Natural killer cell (primary cell): ENCODE results near the gene BCR. TPM values are rescaled to one million over a fixed set of nuclear protein-coding genes. Genes with fewer than 3 reads are reported as not detected.

Experiments used
- ATAC-seq, 3 donors: fragments of 150-1000 bp in 2 of 3; fragments of 200-7000 bp in 1 of 3; cut with Tn5 transposase; 1 replicate in 1 of 3; 2 replicates in 2 of 3; pipeline ENCODE4 v1.10.0; 2021; ENCODE audit warnings: mild to moderate bottlenecking in 2 of 3, moderate library complexity in 2 of 3
- DNase-seq, 2 donors: peaks; one replicate each; pipeline versions ENCODE4 v3.0.0 to v3.0.0-alpha.2; 2013 to 2021; ENCODE audit warnings: mixed read lengths in 1 of 2
- H3K27ac ChIP-seq: one replicate; pipeline ENCODE4 v1.5.1; 2013; ENCODE audit warnings: mild to moderate bottlenecking, low read length
- H3K27me3 ChIP-seq: one replicate; pipeline ENCODE4 v1.6.1; 2013; ENCODE audit warnings: low read length; ENCODE audit not compliant: control insufficient read depth, insufficient read depth
- H3K36me3 ChIP-seq: one replicate; pipeline ENCODE4 v1.6.1; 2013; ENCODE audit warnings: low read length; ENCODE audit not compliant: control insufficient read depth, insufficient read depth
- H3K4me1 ChIP-seq: one replicate; pipeline ENCODE4 v1.6.1; 2013; ENCODE audit warnings: low read length; ENCODE audit not compliant: control insufficient read depth, insufficient read depth
- H3K4me3 ChIP-seq: one replicate; pipeline ENCODE4 v1.5.1; 2013; ENCODE audit warnings: low read length
- H3K9me3 ChIP-seq: one replicate; pipeline ENCODE4 v1.6.1; 2013; ENCODE audit warnings: low read length; ENCODE audit not compliant: control insufficient read depth, insufficient read depth
- H3K27ac Mint-ChIP-seq, 2 donors: one replicate each; pipeline ENCODE4 v1.8.0; 2022; ENCODE audit warnings: mild to moderate bottlenecking in 2 of 2, mixed read lengths in 2 of 2, moderate library complexity in 1 of 2
- H3K27me3 Mint-ChIP-seq, 2 donors: one replicate each; pipeline ENCODE4 v1.8.0; 2022; ENCODE audit warnings: low read depth in 2 of 2, mixed read lengths in 2 of 2
- H3K36me3 Mint-ChIP-seq: one replicate; pipeline ENCODE4 v1.8.0; 2022; ENCODE audit warnings: mixed read lengths
- H3K4me1 Mint-ChIP-seq, 2 donors: one replicate each; pipeline ENCODE4 v1.8.0; 2022; ENCODE audit warnings: mixed read lengths in 2 of 2
- H3K4me3 Mint-ChIP-seq: one replicate; pipeline ENCODE4 v1.8.0; 2022; ENCODE audit warnings: mild to moderate bottlenecking, moderate library complexity, mixed read lengths
- H3K9me3 Mint-ChIP-seq, 2 donors: one replicate each; pipeline ENCODE4 v1.8.0; 2022; ENCODE audit warnings: mixed read lengths in 2 of 2
- WGBS: methylation state at CpG from one replicate; pipeline ENCODE4 v1.1.7; 2013; ENCODE audit warnings: missing lambda C conversion rate; ENCODE audit not compliant: insufficient coverage; 5-methylcytosine and 5-hydroxymethylcytosine counted together
- intact Hi-C: fragments of 100-400 bp; cut with micrococcal nuclease; formaldehyde crosslinking; loops from one replicate; pipeline ENCODE4 v1.14.2; 2022
- total RNA-seq, 4 donors: library from RNA; stranded (reverse); fragments of 120-200 nt in 1 of 4; gene quantifications; one replicate each; pipeline versions ENCODE4 v1.2.3 to v1.2.4, GENCODE V29; 2013 to 2022
- TF ChIP-seq, protein P1 (sequence below): fragments of 200-600 bp; IDR thresholded peaks from one replicate; pipeline ENCODE4 v1.8.0; 2022; ENCODE audit warnings: antibody characterized with exemption

The BCR gene
- total RNA-seq, 3 donors from 2014 or later (not counting 1 experiment from before 2014, with no cell fraction given): 166 to 186 (median 167) TPM

GRCh38 chr22:23236026-23236425 is 55.7 kb downstream of the BCR start:
- peak overlapping the region in 1 of 2 donors; percentile 16 for H3K27ac Mint-ChIP-seq
- H3K27me3 Mint-ChIP-seq: no peaks in the 10 kb centered on the region
- TF ChIP-seq, protein P1, sequence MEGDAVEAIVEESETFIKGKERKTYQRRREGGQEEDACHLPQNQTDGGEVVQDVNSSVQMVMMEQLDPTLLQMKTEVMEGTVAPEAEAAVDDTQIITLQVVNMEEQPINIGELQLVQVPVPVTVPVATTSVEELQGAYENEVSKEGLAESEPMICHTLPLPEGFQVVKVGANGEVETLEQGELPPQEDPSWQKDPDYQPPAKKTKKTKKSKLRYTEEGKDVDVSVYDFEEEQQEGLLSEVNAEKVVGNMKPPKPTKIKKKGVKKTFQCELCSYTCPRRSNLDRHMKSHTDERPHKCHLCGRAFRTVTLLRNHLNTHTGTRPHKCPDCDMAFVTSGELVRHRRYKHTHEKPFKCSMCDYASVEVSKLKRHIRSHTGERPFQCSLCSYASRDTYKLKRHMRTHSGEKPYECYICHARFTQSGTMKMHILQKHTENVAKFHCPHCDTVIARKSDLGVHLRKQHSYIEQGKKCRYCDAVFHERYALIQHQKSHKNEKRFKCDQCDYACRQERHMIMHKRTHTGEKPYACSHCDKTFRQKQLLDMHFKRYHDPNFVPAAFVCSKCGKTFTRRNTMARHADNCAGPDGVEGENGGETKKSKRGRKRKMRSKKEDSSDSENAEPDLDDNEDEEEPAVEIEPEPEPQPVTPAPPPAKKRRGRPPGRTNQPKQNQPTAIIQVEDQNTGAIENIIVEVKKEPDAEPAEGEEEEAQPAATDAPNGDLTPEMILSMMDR: no peak
- H3K9me3 Mint-ChIP-seq: no peaks in the 10 kb centered on the region
- Histone ChIP-seq H3K4me3 (no peak overlapping the region), H3K27me3 (no peaks in the 10 kb centered on the region), H3K4me1 (peaks cover 86% of the 10 kb centered on the region), H3K9me3 (no peaks in the 10 kb centered on the region), H3K36me3 (no peaks in the 10 kb centered on the region), H3K27ac (no peak overlapping the region)
- peaks cover 86 to 91% of the 10 kb centered on the region in 2 donors for H3K4me1 Mint-ChIP-seq
- no peaks in the 10 kb centered on the region for H3K36me3 Mint-ChIP-seq
- DNase-seq (no peak), ATAC-seq (no peak)
- no peak overlapping the region for H3K4me3 Mint-ChIP-seq
- WGBS: 92% methylated on average over 2 of the region's 3 CpGs
- intact Hi-C loops: no loop called here

DNA sequence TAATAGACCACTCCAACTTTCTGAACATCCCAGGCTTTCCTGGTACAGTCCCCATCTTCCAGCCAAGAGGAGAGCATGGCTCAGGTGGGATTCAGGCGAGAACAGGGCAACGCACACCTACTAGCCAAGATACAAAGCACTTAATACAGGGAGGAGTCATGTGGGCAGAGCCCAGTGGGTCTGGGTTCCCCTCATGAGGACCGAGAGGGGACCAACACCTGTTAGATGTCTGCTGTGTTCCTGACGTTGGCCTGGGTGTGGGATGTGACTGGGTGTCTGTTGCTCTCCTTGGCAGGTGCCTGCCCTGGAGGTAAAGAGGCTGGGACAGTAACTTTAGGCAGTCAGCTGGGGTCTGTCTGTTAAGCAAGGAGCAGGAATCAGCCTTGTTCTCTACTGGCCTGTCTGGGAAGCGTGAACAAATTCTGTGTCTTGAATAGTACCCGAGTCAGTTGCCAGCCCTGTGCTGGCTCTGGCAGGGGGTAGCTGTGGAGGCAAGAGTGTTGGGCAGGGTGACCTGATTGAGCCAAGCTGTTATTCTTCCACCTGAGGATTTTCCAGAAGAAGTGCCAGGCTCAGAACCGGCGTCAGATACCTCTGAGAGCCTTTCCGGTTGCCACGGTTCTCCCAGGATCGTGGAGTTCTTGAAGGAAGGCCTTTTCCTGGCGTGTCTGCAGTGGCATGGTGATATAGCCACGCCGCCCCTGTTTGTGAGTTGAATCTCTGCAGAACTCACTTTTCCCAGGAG is 56.3 kb downstream of the BCR start:
- H3K9me3 ChIP-seq: no peaks in the 10 kb centered on the region
- H3K4me3 ChIP-seq: no peak overlapping the region
- 93% methylated on average over 14 of the region's 14 CpGs for WGBS
- Mint-ChIP-seq H3K27ac (peak overlapping the region in 1 of 2 donors; percentile 76), H3K9me3 (no peaks in the 10 kb centered on the region), H3K4me1 (peaks cover 88 to 91% of the 10 kb centered on the region in 2 donors), H3K4me3 (peak overlapping the region; percentile 2), H3K36me3 (no peaks in the 10 kb centered on the region), H3K27me3 (no peaks in the 10 kb centered on the region)
- ATAC-seq (no peak), DNase-seq (no peak)
- H3K36me3 ChIP-seq: no peaks in the 10 kb centered on the region
- H3K4me1 ChIP-seq: peaks cover 90% of the 10 kb centered on the region
- TF ChIP-seq, protein P1: no peak
- no peak overlapping the region for H3K27ac ChIP-seq
- intact Hi-C loops: no loop called here
- no peaks in the 10 kb centered on the region for H3K27me3 ChIP-seq

GRCh38 chr22:23237201-23237798 is 57.0 kb downstream of the BCR start:
- intact Hi-C loops: no loop called here
- no peaks in the 10 kb centered on the region for H3K27me3 ChIP-seq
- DNase-seq: no peak
- Mint-ChIP-seq H3K4me1 (peaks cover 88 to 90% of the 10 kb centered on the region in 2 donors), H3K4me3 (peak overlapping the region; percentile 70), H3K9me3 (no peaks in the 10 kb centered on the region), H3K27me3 (no peaks in the 10 kb centered on the region), H3K36me3 (no peaks in the 10 kb centered on the region), H3K27ac (peak overlapping the region; percentile 63 to 76)
- no peaks in the 10 kb centered on the region for H3K9me3 ChIP-seq
- H3K4me3 ChIP-seq: no peak overlapping the region
- WGBS: 81% methylated on average over 16 of the region's 16 CpGs
- no peak overlapping the region for H3K27ac ChIP-seq
- H3K4me1 ChIP-seq: peaks cover 90% of the 10 kb centered on the region
- H3K36me3 ChIP-seq: no peaks in the 10 kb centered on the region
- no peak for ATAC-seq
- TF ChIP-seq, protein P1: no peak
